Measurements from ENCODE around the gene MRPL38. TPM values are rescaled to one million over a fixed set of nuclear protein-coding genes. Genes with fewer than 3 reads are reported as not detected.

Gene MRPL38
- polyA plus RNA-seq, 2 of the 4 experiments (the other 2 are of a cell fraction): 53.5 to 102 TPM

DNA sequence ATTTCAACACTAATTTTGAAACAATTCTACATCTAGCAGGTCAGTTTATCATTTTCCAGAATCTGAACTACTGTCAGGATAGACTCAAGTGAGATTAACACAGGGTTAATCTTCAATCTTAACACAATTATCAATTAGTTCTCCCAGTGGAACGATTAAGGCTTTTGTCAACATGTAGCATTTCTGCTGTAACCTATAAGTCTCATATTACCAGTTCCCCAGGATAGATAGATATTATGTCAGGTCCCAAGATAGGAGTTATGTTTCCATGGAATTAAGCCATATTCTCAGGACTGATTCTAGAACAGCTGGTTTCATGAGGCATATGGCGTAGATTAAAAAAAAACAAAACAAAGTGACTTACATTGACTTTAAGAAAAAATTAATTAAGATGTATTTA is 40.5 kb upstream of the MRPL38 start:
- peak; percentile 39 for FAIRE-seq
- no peaks in the 10 kb centered on the region for H3K9me3 ChIP-seq
- no peak overlapping the region for H3K4me2 ChIP-seq
- ChIA-PET CTCF (interaction anchor here (0.8 to 1.7 kb wide), 3 partner anchors 16 to 177 kb away, joined by 4 read pairs; no protein-coding TSS in a partner anchor), POLR2A (no interaction called here)
- ATAC-seq: no peak
- H3K4me3 ChIP-seq: no peak overlapping the region
- no peak for TF ChIP-seq JUNB (IDR thresholded peaks at IDR 0.05)
- TF ChIP-seq CHD2 (IDR thresholded peaks at IDR 0.05; ENCODE audit: low read length, partially characterized antibody): no peak
- 67% methylated on average over 2 of the region's 2 CpGs for WGBS (ENCODE audit: missing lambda C conversion rate)
- DNase-seq (ENCODE audit: low read depth in 1 of 2, low spot score in 1 of 2): no peak
- peaks cover 5% of the 10 kb centered on the region; the same call in 1 of the 3 replicates for H3K4me1 ChIP-seq
- H3K27ac ChIP-seq: no peak overlapping the region

DNA sequence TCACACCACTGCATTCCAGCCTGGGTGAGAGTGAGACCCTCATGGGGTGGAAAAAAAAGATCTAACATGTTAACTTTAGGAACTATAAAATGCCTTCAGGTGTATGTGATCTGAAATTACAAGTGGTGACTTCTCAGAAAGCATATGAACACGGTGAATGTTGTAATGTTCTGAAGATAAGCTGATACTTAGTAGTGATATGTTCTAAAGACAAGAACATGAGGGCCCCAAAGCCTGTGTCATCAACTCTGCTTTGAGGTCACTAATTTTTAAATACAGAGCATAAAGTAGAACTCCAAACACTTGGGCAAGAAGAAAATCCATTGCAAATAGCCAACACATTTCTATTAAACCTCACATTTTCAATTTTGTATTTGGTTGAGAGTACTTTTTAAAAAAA is 38.8 kb upstream of the MRPL38 start:
- ChIA-PET POLR2A (no interaction called here), CTCF (interaction anchor here (0.6 to 2.1 kb wide), 4 partner anchors 17 to 728 kb away, joined by 3 to 6 read pairs (median 4); no protein-coding TSS in a partner anchor)
- 88% methylated on average over 1 of the region's 1 CpG for WGBS (ENCODE audit: missing lambda C conversion rate)
- Histone ChIP-seq H3K4me1 (peaks cover 5% of the 10 kb centered on the region; the same call in 1 of the 3 replicates), H3K27ac (no peak overlapping the region), H3K4me3 (no peak overlapping the region), H3K9me3 (no peaks in the 10 kb centered on the region), H3K4me2 (no peak overlapping the region)
- TF ChIP-seq GATA3 (IDR thresholded peaks at IDR 0.05; ENCODE audit: borderline replicate concordance): no peak
- TF ChIP-seq BHLHE40 (IDR thresholded peaks at IDR 0.05; ENCODE audit: low read depth, low read length): no peak
- no peak for TF ChIP-seq EHMT2 (IDR thresholded peaks at IDR 0.05; ENCODE audit: low read depth)
- TF ChIP-seq KDM1A (IDR thresholded peaks at IDR 0.05; ENCODE audit: low read depth): no peak
- TF ChIP-seq PHF8 (IDR thresholded peaks at IDR 0.05; ENCODE audit: borderline replicate concordance, low read depth): no peak
- TF ChIP-seq MAZ (IDR thresholded peaks at IDR 0.05; ENCODE audit: borderline replicate concordance, low read depth, low read length): no peak
- TF ChIP-seq ATOH8 (CRISPR knock-in tag; IDR thresholded peaks at IDR 0.05; ENCODE audit: low read depth): no peak
- no peak for TF ChIP-seq ZSCAN20 (CRISPR knock-in tag; IDR thresholded peaks at IDR 0.05)
- no peak for TF ChIP-seq TP53 (CRISPR knock-in tag; IDR thresholded peaks at IDR 0.05)
- no peak for TF ChIP-seq POLR2AphosphoS2 (conservative IDR thresholded peaks at IDR 0.05; ENCODE audit: low read length)
- ATAC-seq (no peak), DNase-seq (ENCODE audit: low read depth in 1 of 2, low spot score in 1 of 2) (no peak), FAIRE-seq (no peak)

DNA sequence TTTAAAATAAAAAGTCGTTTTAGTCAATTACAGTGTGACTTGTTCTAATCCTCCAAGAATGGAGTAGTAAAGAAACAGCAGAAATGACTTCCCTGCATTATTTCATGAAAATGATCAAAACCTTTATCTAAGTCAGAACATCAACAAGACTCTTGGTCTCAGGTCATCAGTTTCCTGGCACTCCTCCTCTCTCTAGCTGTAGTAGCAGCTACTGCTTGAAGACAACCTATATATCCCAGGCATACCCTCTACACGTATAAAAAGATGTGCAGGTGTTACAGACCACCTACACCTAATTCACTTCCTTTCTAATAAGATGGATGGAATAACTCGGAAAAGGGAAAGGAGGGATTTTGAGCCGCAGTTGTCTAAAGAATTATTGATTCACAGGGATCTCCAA is 37.8 kb upstream of the MRPL38 start:
- DNase-seq (ENCODE audit: low read depth in 1 of 2, low spot score in 1 of 2) (no peak), ATAC-seq (no peak), FAIRE-seq (no peak)
- POLR2A ChIA-PET: no interaction called here
- CTCF ChIA-PET: interaction anchor here (1.4 kb wide), 1 partner anchor 8 kb away, joined by 4 read pairs; no protein-coding TSS in a partner anchor
- H3K4me2 ChIP-seq: no peak overlapping the region
- 87% methylated on average over 4 of the region's 4 CpGs for WGBS (ENCODE audit: missing lambda C conversion rate)
- no peak for TF ChIP-seq JUNB (IDR thresholded peaks at IDR 0.05)
- no peak overlapping the region for H3K4me3 ChIP-seq
- H3K4me1 ChIP-seq: peaks cover 5% of the 10 kb centered on the region; the same call in 1 of the 3 replicates
- H3K9me3 ChIP-seq: no peaks in the 10 kb centered on the region
- no peak overlapping the region for H3K27ac ChIP-seq

- ATAC-seq (peak in 1 of 2 experiments; percentile 2; a peak in 1 of 6 replicates), DNase-seq (ENCODE audit: low read depth in 1 of 2, low spot score in 1 of 2) (no peak), FAIRE-seq (no peak)
- CTCF ChIA-PET: interaction anchor here (0.8 to 1.6 kb wide), 10 partner anchors 9 to 204 kb away, joined by 3 to 9 read pairs (median 4); partner anchors contain the start of genes ACOX1, CDK3, TEN1 and TRIM65
- TF ChIP-seq, protein P1, sequence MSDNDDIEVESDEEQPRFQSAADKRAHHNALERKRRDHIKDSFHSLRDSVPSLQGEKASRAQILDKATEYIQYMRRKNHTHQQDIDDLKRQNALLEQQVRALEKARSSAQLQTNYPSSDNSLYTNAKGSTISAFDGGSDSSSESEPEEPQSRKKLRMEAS (IDR thresholded peaks at IDR 0.05): no peak
- TF ChIP-seq FOSB (CRISPR knock-in tag; IDR thresholded peaks at IDR 0.05) (no peak), JUN (IDR thresholded peaks at IDR 0.05) (no peak), RFX5 (IDR thresholded peaks at IDR 0.05) (no peak), NPAS2 (CRISPR knock-in tag; IDR thresholded peaks at IDR 0.05; ENCODE audit: borderline replicate concordance) (no peak), EHMT2 (IDR thresholded peaks at IDR 0.05; ENCODE audit: low read depth) (no peak), ZC3H11A (IDR thresholded peaks at IDR 0.05) (no peak), RARB (CRISPR knock-in tag; IDR thresholded peaks at IDR 0.05) (no peak), HOXB13 (CRISPR knock-in tag; IDR thresholded peaks at IDR 0.05; ENCODE audit: low read depth) (no peak), PBX3 (IDR thresholded peaks at IDR 0.05) (no peak), ZNF302 (CRISPR knock-in tag; IDR thresholded peaks at IDR 0.05) (no peak), HDAC2 (IDR thresholded peaks at IDR 0.05) (no peak), HMGXB4 (CRISPR knock-in tag; IDR thresholded peaks at IDR 0.05; ENCODE audit: borderline replicate concordance) (no peak), CEBPB (IDR thresholded peaks at IDR 0.05) (no peak), ATOH8 (CRISPR knock-in tag; IDR thresholded peaks at IDR 0.05; ENCODE audit: low read depth) (no peak)
- H3K27ac ChIP-seq: peak overlapping the region; percentile 39 to 94; a peak in 5 of 6 replicates
- H3K4me1 ChIP-seq: peaks cover 5% of the 10 kb centered on the region; the same call in 1 of the 3 replicates
- peak overlapping the region; percentile 19 for H3K4me3 ChIP-seq
- H3K9me3 ChIP-seq: no peaks in the 10 kb centered on the region
- POLR2A ChIA-PET: interaction anchor here (0.7 to 1.3 kb wide), 12 partner anchors 8 to 323 kb away, joined by 3 to 13 read pairs (median 4); partner anchors contain the start of genes ACOX1, TEN1, UBALD2 and WBP2
- peak overlapping the region; percentile 71 for H3K4me2 ChIP-seq
- WGBS (ENCODE audit: missing lambda C conversion rate): 75% methylated on average over 6 of the region's 6 CpGs
Measured at GRCh38 chr17:75941442-75941819, 36.7 kb upstream of the MRPL38 start.

All from A549 (cell line).